Mucosa of descending colon (tissue), 3 donors: ENCODE data around the gene CRYAA. TPM values are rescaled to one million over a fixed set of nuclear protein-coding genes. Genes with fewer than 3 reads are reported as not detected.

Experiments used
- ATAC-seq: fragments of 200-7000 bp; cut with Tn5 transposase; one replicate; pipeline ENCODE4 v1.9.1; 2020; ENCODE audit warnings: mild to moderate bottlenecking, moderate library complexity
- DNase-seq, 3 donors: peaks; one replicate each; pipeline ENCODE4 v3.0.0-alpha.2; 2020
- H3K36me3 ChIP-seq: fragments of 200-600 bp; one replicate; pipeline ENCODE4 v1.8.0; 2021; ENCODE audit warnings: low read depth, mild to moderate bottlenecking
- H3K4me1 ChIP-seq: fragments of 200-600 bp; one replicate; pipeline ENCODE4 v1.8.0; 2021; ENCODE audit warnings: low read depth, mild to moderate bottlenecking
- H3K4me3 ChIP-seq: fragments of 200-600 bp; one replicate; pipeline ENCODE4 v1.8.0; 2021; ENCODE audit warnings: mild to moderate bottlenecking
- H3K9me3 ChIP-seq: fragments of 200-600 bp; one replicate; pipeline ENCODE4 v1.8.0; 2021; ENCODE audit warnings: mild to moderate bottlenecking
- CTCF ChIP-seq: fragments of 200-600 bp; IDR thresholded peaks from one replicate; pipeline ENCODE4 v1.8.0; 2022; ENCODE audit warnings: antibody characterized with exemption, mild to moderate bottlenecking
- intact Hi-C, 2 donors: fragments of 100-400 bp; cut with DNase I in 1 of 2; cut with micrococcal nuclease in 1 of 2; formaldehyde crosslinking; loops; one replicate each; pipeline versions ENCODE4 v1.11.0 to v1.11.1; 2022; cut with DNase I, micrococcal nuclease
- total RNA-seq, 3 donors: library from RNA; stranded (reverse); fragmentation: NEBNext Ultra II Directional in 2 of 3; extraction: Animal tissue kit (Norgen Biotek cat#: 25700) in 2 of 3; gene quantifications; one replicate each; pipeline versions ENCODE4 v1.2.1 to v1.2.4, GENCODE V29; 2021 to 2023
- donor health status: DM: no; HTN: no; CAD: no; lungs with moderate emphysema.
- donor health status: DM: no; HTN: no; CAD: no.
- donor health status: DM: no; HTN: yes; CAD: no.

CRYAA gene
- total RNA-seq, 3 donors from 2014 or later: not detected

GRCh38 chr21:43194303-43195120 is 25.7 kb downstream of the CRYAA start:
- ATAC-seq (no peak), DNase-seq (peak in 2 of 3 donors; percentile 17 to 37)
- H3K9me3 ChIP-seq: no peaks in the 10 kb centered on the region
- no peak for TF ChIP-seq CTCF
- no peak overlapping the region for H3K4me3 ChIP-seq
- no peaks in the 10 kb centered on the region for H3K36me3 ChIP-seq
- peaks cover 11% of the 10 kb centered on the region for H3K4me1 ChIP-seq
- intact Hi-C loops: no loop called here

DNA sequence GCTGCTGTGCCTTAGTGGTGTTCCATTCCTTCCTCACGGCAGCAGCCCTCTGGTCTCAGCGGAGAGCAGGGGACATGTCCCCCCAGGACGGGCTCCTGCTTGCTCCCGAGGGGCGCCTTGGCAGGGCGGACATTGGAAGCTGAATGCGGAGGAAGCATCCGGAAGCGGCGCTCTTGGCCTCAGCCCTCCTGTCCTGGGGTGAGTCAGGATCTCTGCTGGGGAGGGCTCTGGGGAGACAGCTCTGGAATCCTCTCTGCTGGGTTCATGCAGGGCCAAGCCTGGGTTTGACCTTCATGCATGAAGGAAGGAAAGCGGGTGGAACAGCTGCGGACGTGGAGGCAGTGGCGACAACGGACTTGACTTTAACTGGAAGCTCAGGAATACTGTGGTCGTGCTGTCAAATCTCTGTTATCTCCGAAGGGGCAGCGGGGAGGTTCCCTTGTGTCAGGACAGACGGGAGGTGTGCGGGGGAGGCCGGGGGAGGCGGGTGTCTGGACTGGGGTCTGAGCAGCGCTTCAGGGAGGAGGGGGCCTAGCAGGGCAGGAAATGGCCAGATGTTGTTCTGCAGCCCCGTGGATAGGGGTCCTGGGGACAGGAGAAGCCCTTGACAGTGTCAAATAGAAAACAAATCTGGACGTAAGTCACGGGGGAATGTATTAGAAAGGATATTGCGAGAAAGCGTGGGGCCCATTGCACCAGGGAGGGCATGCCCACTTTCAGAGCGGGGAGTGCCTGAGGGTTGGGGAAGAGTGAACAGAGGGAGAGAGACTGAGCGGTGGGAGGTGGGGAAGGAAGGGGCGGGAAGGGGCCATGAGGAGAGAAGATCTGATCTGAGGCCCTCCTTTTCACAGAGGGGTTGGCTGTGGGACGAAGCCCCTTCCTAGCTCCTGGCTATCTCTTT is 26.6 kb downstream of the CRYAA start:
- peak in 2 of 3 donors; percentile 24 to 49 for DNase-seq
- ATAC-seq: no peak
- no peak overlapping the region for H3K4me3 ChIP-seq
- no peaks in the 10 kb centered on the region for H3K36me3 ChIP-seq
- H3K9me3 ChIP-seq: no peaks in the 10 kb centered on the region
- no peak for TF ChIP-seq CTCF
- peaks cover 11% of the 10 kb centered on the region for H3K4me1 ChIP-seq
- intact Hi-C loops: no loop called here

GRCh38 chr21:43196826-43197225 is 28.0 kb downstream of the CRYAA start:
- ATAC-seq (peak; percentile 97), DNase-seq (peak; percentile 62 to 69 (median 64))
- no peaks in the 10 kb centered on the region for H3K36me3 ChIP-seq
- TF ChIP-seq CTCF: no peak
- no peak overlapping the region for H3K4me3 ChIP-seq
- peaks cover 13% of the 10 kb centered on the region for H3K9me3 ChIP-seq
- intact Hi-C loops: no loop called here
- peaks cover 11% of the 10 kb centered on the region for H3K4me1 ChIP-seq

DNA sequence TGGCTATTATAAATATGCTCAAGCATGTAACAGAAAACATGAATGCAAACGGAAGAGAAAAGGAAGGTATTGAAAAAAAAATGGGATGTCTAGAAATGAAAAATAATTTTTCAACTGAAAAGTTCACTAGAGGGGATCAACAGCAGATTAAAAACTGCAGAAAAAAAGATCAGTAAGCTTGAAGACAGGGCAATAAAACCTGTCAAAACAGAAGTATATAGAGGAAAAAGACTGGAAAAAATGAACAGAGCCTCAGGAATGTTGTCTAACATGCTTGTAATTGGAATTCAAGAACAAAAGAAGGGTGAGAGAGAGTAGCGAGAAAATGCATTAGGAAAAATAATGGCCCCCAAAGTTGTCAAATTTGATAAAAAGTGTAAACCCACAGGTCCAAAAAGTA is 29.6 kb downstream of the CRYAA start:
- TF ChIP-seq CTCF: no peak
- intact Hi-C loops: no loop called here
- H3K4me3 ChIP-seq: no peak overlapping the region

GRCh38 chr21:43201491-43201890 is 32.7 kb downstream of the CRYAA start:
- DNase-seq: no peak
- intact Hi-C loops: no loop called here

More for the DNA sequence above, 29.6 kb downstream of the CRYAA start:
- H3K36me3 ChIP-seq: no peaks in the 10 kb centered on the region
- ATAC-seq (no peak), DNase-seq (no peak)
- peaks cover 11% of the 10 kb centered on the region for H3K4me1 ChIP-seq
- peaks cover 20% of the 10 kb centered on the region for H3K9me3 ChIP-seq

More at GRCh38 chr21:43201491-43201890, 32.7 kb downstream of the CRYAA start:
- no peak for ATAC-seq
- Histone ChIP-seq H3K36me3 (no peaks in the 10 kb centered on the region), H3K4me1 (peaks cover 11% of the 10 kb centered on the region), H3K9me3 (peaks cover 20% of the 10 kb centered on the region), H3K4me3 (no peak overlapping the region)
- no peak for TF ChIP-seq CTCF
